Lung (tissue), 12 donors: ENCODE measurements around the gene LSP1. TPM values are rescaled to one million over a fixed set of nuclear protein-coding genes. Genes with fewer than 3 reads are reported as not detected.

Experiments used
- ATAC-seq: fragments of 200-7000 bp; cut with Tn5 transposase; one replicate; pipeline ENCODE4 v1.9.1; 2020; ENCODE audit warnings: moderate number of reproducible peaks; ENCODE audit not compliant: insufficient read depth, low FRiP score
- DNase-seq, 3 donors: peaks; one replicate each; pipeline ENCODE4 v3.0.0-alpha.2; 2013 to 2017
- H3K27ac ChIP-seq, 2 donors: one replicate each; pipeline ENCODE4 v1.5.1; 2013; ENCODE audit warnings: mild to moderate bottlenecking in 2 of 2, moderate library complexity in 2 of 2, control low read depth in 1 of 2, inconsistent platforms in 1 of 2, low read depth in 1 of 2, low read length in 1 of 2
- H3K27me3 ChIP-seq, 3 donors: one replicate each; pipeline ENCODE4 v1.5.1; 2013; ENCODE audit warnings: low read length in 2 of 3; ENCODE audit not compliant: control insufficient read depth in 3 of 3, insufficient read depth in 3 of 3
- H3K36me3 ChIP-seq, 4 donors: one replicate each; pipeline ENCODE4 v1.5.1; 2013; ENCODE audit warnings: low read length in 4 of 4, mild to moderate bottlenecking in 1 of 4, moderate library complexity in 1 of 4; ENCODE audit not compliant: control insufficient read depth in 4 of 4, insufficient read depth in 4 of 4
- H3K4me1 ChIP-seq, 5 donors: one replicate each; pipeline ENCODE4 v1.5.1; 2013; ENCODE audit warnings: low read length in 5 of 5, mild to moderate bottlenecking in 2 of 5, moderate library complexity in 1 of 5; ENCODE audit not compliant: control insufficient read depth in 5 of 5, insufficient read depth in 5 of 5
- H3K4me3 ChIP-seq: one replicate; pipeline ENCODE4 v1.5.1; 2013; ENCODE audit warnings: mild to moderate bottlenecking, control low read depth, moderate library complexity
- H3K9ac ChIP-seq, 2 donors: one replicate each; pipeline ENCODE4 v1.5.1; 2013; ENCODE audit warnings: low read length in 2 of 2, control low read depth in 1 of 2; ENCODE audit not compliant: insufficient read depth in 1 of 2
- H3K9me3 ChIP-seq, 4 donors: one replicate each; pipeline ENCODE4 v1.5.1; 2013; ENCODE audit warnings: low read length in 3 of 4, mild to moderate bottlenecking in 1 of 4, moderate library complexity in 1 of 4; ENCODE audit not compliant: control insufficient read depth in 4 of 4, insufficient read depth in 3 of 4
- CTCF ChIP-seq: IDR thresholded peaks from 2 replicates; pipeline ENCODE4 v1.5.1; 2012; ENCODE audit warnings: mild to moderate bottlenecking; ENCODE audit errors: control extremely low read depth, extremely low read depth
- WGBS, 2 donors: extraction: QIAGEN DNeasy Blood & Tissue Kit; methylation state at CpG; one replicate each; pipeline ENCODE4 v1.1.7; 2013; 5-methylcytosine and 5-hydroxymethylcytosine counted together
- polyA plus RNA-seq, 2 donors: library from polyadenylated mRNA; stranded (reverse); fragments of 200-250 nt; gene quantifications; one replicate each; pipeline ENCODE4 v1.2.1, GENCODE V29; 2013
- total RNA-seq, 2 donors: library from RNA; depleted of rRNA in 1 of 2; stranded (reverse); fragments of >200 nt in 1 of 2; gene quantifications; one replicate each; pipeline ENCODE4 v1.2.1, GENCODE V29; 2014 to 2021
- donor health status: control.
- donor health status: control.
- donor health status: Bipolar disorder and iron deficiency.
- donor health status: healthy.
- donor health status: DM: yes; HTN: yes; CAD: no.

The LSP1 gene
- total and polyA plus RNA-seq, 4 donors = 44.9 to 121 (median 83.9) TPM

- Histone ChIP-seq H3K27me3 (no peaks in the 10 kb centered on the region), H3K27ac (no peak overlapping the region), H3K4me3 (no peak overlapping the region), H3K4me1 (peaks cover 0 to 23% (median 5%) of the 10 kb centered on the region in 5 donors), H3K9ac (no peak overlapping the region), H3K36me3 (no peaks in the 10 kb centered on the region), H3K9me3 (peaks cover 0 to 7% (median 3%) of the 10 kb centered on the region in 4 donors)
- no peak for DNase-seq
- TF ChIP-seq CTCF = no peak
- ATAC-seq = no peak
- 95 to 98% methylated on average over 19 of the region's 19 CpGs for WGBS, 2 donors
These were observed 29.3 kb upstream of the LSP1 start for GRCh38 chr11:1823376-1824220.

GRCh38 chr11:1824221-1825038 lies 28.5 kb upstream of the LSP1 start:
- Histone ChIP-seq H3K9ac (no peak overlapping the region), H3K4me1 (peaks cover 0 to 24% (median 5%) of the 10 kb centered on the region in 5 donors), H3K27me3 (no peaks in the 10 kb centered on the region), H3K9me3 (peaks cover 0 to 3% (median 0%) of the 10 kb centered on the region in 4 donors), H3K4me3 (no peak overlapping the region), H3K27ac (no peak overlapping the region), H3K36me3 (no peaks in the 10 kb centered on the region)
- no peak for TF ChIP-seq CTCF
- DNase-seq = no peak
- WGBS, 2 donors = 94 to 96% methylated on average over 23 of the region's 23 CpGs
- no peak for ATAC-seq

- Histone ChIP-seq H3K36me3 (no peaks in the 10 kb centered on the region), H3K9ac (no peak overlapping the region), H3K27ac (no peak overlapping the region), H3K4me1 (peaks cover 0 to 29% (median 5%) of the 10 kb centered on the region in 5 donors), H3K4me3 (no peak overlapping the region), H3K9me3 (no peaks in the 10 kb centered on the region), H3K27me3 (no peaks in the 10 kb centered on the region)
- WGBS, 2 donors = 57% methylated on average over 22 to 26 of the region's 26 CpGs
- no peak for ATAC-seq
- TF ChIP-seq CTCF = peak; percentile 4
- DNase-seq = peak in 1 of 3 donors; percentile 39
These were observed 27.7 kb upstream of the LSP1 start for GRCh38 chr11:1825039-1825740.
